ENCODE measurements around the gene ZNF148.

Gene ZNF148

DNA sequence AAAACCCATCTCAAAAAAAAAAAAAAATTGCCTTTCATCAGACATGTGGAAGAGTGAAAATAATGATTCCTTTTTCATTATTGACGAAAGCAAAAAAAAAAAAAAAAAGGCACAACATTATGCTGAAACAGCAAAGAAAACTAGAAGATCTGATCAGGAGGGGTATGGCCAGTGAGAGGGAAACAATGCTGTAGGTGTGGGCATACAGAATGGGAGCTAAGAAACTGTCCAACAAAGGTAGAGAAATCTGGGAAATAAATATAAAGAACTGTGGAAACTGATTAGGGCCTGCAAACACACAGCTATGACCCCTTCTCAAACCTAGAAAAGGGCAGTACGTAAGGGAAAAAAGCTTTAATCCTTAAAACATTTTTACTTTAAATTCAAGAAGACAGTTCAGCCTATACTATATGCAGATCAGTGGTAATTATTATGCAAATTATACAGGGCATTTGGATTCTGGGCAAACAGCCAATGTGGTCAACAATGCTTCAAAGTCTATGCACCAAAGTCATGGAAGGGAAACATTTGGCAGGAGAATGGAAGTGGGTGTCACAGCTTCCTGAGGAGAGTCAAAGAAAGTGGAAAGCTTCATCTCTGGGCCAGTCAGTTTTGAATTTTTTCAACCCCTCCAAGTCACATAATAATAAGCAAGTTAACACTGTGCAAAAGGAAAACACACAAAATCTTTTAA lies 94.3 kb downstream of the ZNF148 start:
- no peak for DNase-seq (ENCODE audit: low read depth, low spot score)

DNA sequence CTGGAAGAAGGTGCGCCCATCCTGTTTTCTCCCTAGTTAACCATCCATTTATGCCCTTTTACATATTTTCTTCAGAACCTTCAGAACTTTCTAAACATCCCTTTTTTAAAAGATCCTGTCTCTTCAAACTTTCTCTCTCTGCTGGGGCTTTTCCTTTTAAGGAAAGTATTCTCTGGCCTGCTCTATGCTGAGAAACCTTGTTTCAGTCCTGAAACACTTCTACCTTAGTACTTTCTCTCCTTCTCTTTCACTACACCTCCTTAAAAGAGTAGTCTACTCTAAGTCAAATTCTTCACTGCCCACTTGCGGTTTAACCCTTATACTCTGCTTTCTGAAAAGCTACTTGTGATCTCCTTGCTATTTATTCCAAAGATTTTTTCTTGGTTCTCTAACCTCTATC lies 97.0 kb downstream of the ZNF148 start:
- DNase-seq (ENCODE audit: low read depth, low spot score): no peak

DNA sequence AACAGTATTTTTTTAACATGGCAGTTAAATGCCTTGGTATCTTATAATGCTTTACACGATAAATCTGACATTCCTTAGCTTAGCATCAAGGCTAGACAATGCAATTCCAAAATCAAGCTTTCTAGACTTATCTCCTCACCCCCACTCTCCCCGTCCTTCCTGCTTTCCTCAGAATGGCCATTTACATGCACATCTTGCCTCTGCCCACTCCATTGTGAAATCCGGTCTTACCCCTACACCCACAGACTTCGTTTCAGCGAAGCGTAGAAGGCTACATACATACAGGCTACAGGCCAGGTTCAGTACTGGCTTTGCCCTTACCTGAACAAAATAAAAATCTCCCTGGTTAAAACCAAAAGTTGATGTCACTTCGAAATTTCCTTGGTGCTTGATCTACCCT lies 104.0 kb downstream of the ZNF148 start:
- peak; percentile 9 for DNase-seq (ENCODE audit: low read depth, low spot score)

DNA sequence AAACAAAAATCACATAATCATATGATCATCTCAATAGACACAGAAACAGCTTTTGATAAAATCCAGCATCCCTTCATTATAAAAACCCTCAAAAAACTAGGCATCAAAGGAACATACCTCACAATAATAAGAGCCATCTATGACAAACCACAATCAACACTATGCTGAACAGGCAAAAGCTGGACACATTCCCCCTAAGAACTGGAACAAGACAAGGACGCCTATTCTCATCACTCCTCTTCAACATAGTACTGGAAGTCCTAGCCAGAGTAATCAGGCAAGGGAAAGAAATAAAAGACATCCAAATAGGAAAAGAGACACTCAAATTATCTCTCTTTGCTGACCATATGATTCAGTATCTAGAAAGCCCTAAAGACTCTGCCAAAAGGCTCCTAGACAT lies 107.7 kb downstream of the ZNF148 start:
- no peak for DNase-seq (ENCODE audit: low read depth, low spot score)

DNA sequence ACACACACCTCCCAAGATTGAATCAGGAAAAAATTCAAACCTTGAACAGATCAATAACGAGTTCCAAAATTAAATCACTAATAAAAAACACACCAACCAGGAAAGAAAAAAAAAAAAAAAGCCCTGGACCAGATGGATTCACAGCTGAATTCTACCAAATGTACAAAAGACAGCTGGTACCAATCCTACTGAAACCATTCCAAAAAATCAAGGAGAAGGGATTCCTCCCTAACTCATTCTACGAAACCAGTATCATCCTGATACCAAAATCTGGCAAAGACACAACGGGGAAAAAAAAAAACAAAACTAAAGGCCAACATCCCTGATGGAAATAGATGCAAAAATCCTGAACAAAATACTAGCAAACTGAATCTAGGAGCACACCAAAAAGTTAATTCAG lies 108.2 kb downstream of the ZNF148 start:
- DNase-seq (ENCODE audit: low read depth, low spot score): no peak

DNA sequence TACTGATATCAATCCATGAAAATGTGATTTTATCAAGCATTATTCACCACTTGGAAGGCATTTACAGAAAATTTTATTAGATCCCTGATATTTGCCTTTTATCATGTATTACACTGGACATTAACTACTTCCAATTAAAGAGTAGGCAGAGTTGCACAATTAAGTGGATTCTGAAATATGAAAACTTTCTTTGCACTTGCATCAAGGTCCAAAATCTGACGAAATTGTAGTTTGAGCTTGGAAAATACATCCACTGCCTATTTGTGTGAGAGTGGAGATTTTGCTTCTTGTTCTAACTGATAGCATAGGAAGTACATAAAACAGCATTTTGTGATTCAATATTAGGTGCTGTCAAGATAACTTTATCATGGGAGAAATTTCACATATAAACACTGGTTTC lies 113.0 kb downstream of the ZNF148 start:
- DNase-seq (ENCODE audit: low read depth, low spot score): no peak

DNA sequence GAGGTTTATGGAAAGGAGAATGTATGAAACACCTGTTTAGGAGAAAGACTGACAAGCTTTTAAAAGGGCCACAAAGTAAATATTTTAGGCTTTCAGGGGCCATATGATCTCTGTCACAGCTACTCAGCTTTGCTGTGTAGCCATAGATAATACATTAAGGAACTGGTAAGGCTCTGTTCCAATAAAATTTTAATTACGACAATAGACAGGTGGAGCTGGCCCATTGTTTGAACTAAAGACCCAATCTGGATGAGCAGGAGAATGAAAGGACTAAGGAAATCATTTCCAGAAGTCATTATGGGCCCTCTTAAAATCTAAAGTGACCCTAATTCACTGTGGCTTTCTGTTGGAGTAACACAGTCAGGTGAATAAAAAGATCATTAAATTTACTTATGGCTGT lies 114.1 kb downstream of the ZNF148 start:
- DNase-seq (ENCODE audit: low read depth, low spot score): no peak

DNA sequence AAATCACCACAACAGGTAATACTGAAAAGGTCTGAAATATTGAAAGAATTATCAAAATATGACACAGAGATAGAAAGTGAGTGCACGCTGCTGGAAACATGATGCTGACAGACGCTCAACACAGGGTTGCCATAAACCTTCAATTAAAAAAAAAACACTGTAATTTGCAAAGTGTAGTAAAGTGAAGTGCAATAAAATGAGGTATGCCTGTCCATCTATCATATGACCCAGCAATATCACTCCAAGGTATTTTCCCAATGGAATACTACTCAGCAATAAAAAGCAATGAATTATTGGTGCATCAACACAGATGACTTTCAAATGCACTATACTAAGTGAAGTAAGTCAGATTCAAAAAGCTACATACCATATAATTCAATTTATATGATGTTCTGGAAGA lies 115.0 kb downstream of the ZNF148 start:
- DNase-seq (ENCODE audit: low read depth, low spot score): no peak

DNA sequence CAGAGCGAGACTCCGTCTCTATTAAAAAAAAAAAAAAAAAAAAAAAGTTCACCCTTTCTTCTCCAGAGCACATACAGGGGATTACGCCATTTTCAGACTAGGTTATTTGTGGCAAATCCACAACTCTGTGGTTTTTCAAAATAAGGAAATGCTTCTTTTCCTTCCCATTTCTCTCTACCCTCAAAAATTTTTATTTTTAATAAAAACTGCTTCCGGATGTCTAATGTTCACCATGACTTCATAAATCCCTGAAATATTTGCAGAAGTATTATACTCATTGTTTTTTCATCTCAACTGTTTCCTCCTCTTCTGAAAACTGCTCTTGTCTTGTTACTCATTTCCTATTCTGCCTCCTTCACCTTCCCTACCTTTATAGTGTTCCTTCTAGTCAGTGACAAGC lies 117.6 kb downstream of the ZNF148 start:
- DNase-seq (ENCODE audit: low read depth, low spot score): no peak

DNA sequence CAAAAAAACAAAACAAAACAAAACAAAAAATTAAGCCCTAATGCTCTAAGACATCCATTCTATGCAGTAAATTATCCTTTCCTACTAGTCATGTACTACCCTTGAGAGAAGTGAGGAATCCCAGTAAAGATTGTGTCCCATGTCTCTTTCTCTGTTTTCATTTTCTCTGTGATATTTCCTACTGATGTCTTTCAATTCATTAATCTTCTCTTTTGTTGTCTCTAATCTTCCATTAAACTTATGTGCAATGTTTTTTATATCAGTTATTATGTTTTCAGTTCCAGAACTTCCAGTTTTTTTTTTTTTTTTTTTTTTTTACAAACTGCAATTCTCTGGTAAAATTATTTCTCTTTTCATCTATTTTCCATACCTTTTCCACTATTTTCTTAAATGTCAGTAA lies 118.5 kb downstream of the ZNF148 start:
- no peak for DNase-seq (ENCODE audit: low read depth, low spot score)

DNA sequence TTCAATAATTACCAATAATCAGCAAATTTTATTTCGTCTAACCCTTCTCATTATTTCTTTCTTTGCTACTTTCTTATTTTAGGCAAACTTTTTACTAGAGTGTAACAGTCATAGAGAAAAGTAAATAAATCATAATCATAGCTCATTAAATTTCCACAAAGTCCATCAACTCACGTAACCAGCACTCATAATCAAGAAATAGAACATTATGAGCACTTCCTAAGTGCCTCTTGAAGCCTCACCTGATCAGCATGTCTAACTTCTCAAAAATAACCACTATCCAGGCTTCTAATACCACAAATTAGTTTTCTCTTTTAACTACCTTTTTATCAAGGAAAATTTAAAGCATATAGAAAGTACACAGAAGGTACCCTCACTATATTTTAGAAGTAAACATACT lies 124.2 kb downstream of the ZNF148 start:
- DNase-seq (ENCODE audit: low read depth, low spot score): no peak

DNA sequence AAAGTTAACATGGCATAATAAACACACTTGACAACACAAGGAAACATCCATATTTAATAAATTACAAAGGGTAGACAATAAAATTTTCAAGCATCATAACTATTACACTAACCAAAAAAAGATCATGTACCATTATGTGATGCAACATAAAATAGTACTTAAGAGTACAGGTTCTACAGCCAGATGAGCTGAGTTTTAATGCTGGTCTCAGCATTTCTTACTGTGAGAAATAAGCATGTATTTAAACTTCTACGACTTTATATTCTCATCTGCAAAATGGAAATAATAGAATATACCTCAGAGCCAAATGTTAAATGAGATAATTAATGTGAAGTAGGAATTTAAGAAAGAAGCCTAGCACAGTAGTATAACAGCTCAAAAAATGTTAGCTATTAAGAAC lies 128.9 kb downstream of the ZNF148 start:
- no peak for DNase-seq (ENCODE audit: low read depth, low spot score)

DNA sequence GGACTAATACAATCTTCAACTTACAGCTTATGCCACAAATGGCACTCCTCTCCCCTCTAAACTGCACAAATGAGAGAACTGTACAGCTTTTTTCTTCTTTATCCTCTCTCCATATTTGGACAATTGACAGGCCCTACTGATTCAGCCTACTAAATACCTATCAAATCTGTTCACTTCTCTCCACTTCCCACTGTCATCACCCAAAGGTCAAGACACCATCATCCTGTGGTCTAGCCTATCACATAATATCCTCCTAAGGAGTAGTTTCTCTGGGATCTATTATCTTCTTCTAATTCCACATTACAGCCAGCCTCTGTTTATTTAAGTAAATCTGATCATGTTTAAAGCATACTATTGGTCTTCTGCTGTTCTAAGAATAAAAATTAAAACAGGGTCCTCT lies 129.6 kb downstream of the ZNF148 start:
- DNase-seq (ENCODE audit: low read depth, low spot score): no peak

DNA sequence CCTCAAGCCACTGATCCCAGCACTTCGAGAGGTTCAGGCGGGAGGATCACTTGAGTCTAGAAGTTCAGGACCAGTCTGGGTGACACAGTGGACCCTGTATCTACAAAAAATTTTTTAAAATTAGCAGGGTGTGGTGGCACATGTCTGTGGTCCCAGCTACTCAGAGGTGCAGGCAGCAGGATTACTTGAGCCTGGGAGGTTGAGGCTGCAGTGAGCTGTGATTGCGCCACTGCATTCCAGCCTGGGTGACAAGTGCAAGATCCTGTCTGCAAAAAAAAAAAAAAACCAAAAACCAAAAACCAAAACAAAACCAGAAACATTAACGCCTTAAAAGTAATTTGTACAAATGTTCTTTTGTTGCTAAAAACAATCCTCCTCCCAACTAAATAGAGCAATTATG lies 134.6 kb downstream of the ZNF148 start:
- DNase-seq (ENCODE audit: low read depth, low spot score): no peak

DNA sequence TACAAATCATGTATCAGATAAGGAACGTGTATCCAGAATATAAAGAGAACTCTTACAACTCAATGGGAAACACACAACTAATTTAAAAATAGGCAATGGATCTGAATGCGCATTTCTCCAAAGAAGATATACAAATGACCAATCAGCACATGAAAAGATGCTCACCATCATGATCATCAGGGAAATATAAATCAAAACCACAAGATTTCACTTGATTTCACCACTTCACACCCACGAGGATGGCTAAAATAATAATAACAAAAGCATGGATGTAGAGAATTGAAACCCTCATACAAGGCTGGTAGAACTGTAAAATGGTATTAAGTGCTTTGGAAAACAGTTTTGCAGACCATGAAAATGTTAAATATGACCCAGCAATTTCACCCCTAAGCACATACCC lies 135.9 kb downstream of the ZNF148 start:
- DNase-seq (ENCODE audit: low read depth, low spot score): no peak

DNA sequence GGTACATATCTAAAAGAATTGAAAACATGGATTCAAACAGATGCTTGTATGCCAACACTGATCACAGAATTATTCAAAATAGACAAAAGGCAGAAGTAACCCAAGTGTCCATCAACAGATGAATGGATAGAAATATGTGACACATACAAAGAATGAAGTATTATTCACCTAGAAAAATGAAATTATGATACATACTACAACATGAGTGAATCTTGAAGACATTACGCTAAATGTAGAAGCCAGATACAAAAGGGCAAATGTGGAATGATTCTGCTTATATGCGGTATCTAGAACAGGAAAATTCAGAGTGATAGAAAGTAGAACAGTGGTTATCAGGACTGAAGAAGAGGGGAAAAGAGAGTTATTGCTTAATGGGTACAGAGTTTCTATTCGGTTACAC lies 136.4 kb downstream of the ZNF148 start:
- DNase-seq (ENCODE audit: low read depth, low spot score): no peak

DNA sequence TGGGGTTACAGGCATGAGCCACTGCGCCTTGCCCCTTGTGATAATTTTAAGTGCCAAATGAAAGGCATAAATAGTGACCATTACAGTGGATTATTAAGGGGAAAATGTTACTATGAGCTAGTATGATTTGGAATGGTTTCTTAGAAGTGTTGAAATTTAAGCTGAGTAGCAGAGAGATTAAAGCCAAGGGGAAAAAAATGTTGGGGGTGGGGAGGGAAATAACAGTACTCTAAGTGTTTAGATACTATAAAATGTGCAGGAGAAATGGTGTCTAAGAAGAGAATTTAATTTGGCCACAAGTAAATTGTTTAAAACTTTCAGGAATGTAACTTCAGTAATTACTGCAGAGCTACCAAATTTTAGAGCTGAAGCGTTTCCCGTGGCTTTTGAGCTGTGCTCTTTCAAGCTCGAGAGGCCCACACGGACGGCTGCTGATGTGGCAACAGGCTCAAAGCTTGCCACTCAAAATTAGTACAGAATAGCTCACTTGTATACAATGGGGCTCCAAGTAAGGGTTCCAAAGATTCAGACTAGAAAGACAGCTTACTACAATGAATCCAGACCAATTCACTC lies 138.7 kb downstream of the ZNF148 start:
- no peak for DNase-seq (ENCODE audit: low read depth, low spot score)

DNA sequence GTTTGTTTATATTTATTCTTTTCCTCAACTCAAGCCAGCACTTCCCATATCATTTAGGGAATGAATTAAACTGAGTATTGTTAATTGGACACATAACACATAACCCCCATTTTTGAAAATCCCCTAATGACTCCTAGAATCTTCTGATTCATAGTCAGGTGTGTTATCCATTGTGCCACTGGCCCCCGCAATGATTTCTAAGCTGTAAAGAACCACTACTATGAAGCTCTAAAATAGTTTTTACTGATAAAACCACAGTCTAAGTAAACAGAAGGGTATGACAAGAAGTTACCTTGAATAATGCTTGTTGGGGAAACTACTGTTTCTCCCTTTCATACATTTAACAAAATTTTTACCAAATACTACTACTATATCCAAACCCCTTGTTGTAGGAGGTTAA lies 140.3 kb downstream of the ZNF148 start:
- no peak for DNase-seq (ENCODE audit: low read depth, low spot score)

DNA sequence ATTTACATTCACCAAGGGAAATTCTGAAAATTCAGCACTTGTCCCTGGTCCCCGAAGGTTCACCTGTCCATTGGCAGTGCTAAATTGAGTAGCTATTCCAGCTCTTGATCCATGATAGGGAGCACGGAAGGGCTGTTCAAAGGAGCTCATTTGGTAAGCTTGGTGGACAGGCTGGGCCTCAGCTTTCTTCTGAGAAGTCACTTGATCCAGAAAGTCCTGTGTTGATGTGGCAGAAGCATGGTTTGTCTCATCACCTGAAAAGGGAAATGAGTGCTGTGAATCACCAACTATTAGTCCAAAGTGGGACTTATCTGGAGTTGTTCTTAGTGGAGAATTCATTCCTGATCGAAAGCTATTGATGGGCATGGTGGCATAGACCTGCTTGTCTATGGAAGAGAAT lies 142.7 kb downstream of the ZNF148 start:
- DNase-seq (ENCODE audit: low read depth, low spot score): no peak

DNA sequence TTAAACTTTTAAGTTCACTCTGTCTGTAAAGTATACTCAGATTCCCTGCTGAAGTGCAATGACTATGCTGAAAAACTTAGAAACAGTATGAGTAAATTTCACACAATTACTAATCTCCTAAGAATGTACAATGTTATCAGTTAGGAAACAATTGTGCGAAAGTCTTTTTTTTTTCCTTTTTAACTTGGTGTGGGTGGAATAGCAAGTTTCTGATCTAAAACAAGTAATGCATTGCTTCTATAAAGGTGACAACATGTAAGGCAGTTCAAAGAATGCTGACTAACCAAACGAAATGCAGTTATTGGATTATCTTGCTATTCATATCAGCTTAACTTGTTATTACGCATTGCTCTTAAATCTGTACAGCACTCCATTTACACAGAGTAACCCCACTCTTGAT lies 143.2 kb downstream of the ZNF148 start:
- no peak for DNase-seq (ENCODE audit: low read depth, low spot score)

DNA sequence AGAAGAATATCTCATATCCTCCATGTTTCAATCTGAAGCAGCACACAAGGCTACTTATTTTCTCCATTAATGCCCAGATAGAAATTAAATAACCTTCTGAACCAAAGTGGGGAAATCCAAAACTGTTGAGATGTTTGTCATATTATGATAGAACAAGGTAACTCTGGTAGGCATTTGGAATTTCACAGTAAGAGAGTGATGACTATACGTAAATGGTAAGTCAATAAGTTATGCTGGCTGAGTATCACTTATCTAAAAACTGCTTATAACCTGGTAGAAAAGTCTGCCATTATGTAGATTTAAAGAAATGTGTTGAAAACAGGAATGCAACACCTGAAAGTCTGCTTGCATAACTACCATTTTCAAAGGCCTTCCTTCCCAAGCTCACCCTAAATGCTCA lies 145.4 kb downstream of the ZNF148 start:
- DNase-seq (ENCODE audit: low read depth, low spot score): no peak

DNA sequence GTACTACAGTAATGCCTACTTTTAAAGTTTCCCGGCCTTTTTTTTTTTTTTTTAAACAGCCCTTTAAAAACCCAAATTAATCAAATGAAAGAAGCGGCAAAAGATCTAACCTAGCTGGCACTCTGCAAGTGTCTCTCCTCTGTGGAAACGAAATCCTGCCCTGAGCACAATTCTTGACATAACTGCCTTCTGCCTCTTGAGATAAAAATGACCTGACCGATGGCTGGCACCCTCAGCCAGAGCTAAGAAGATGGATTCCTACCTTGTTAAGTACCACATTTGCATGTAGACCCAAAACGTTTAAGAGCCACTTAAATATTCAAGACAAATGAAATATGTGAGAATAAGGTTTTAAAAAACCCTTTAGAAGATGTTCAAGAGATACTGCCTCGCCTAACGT lies 146.0 kb downstream of the ZNF148 start:
- DNase-seq (ENCODE audit: low read depth, low spot score): no peak

DNA sequence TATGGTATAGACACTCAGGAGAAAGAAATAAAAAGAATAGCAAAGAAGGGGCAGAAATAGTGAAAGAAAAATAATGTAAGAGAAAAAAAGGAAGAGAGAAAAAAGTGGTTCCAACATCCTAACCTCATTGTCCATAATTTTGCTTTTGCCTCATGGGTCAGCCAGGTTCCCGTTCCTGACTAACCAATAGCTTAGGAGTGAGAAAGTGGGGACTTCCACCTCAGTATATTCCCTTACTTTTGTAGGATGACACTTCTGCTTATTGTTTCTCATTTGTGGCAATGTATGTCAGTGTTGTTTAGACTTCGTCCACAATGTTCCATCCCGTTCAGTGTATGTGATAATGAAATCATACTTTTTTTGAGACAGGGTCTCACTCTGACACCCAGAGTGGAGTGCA lies 153.3 kb downstream of the ZNF148 start:
- DNase-seq (ENCODE audit: low read depth, low spot score): no peak

Data from iPS DF 19.7 (cell line).